Mammary epithelial cell (primary cell): ENCODE data around the gene SYT3.

ENCODE experiments used
- EZH2 ChIP-seq: IDR thresholded peaks from 2 replicates; pipeline ENCODE4 v1.6.1; 2012; ENCODE audit warnings: low read length, inconsistent platforms, borderline replicate concordance
- TF ChIP-seq, protein P1 (sequence below), 2 donors: IDR thresholded peaks in 1 of 2; conservative IDR thresholded peaks in 1 of 2; 2 replicates each; pipeline ENCODE4 v1.5.1; 2011 to 2012; ENCODE audit warnings: inconsistent platforms in 2 of 2, low read length in 2 of 2, mild to moderate bottlenecking in 2 of 2, control low read depth in 1 of 2, low read depth in 1 of 2; ENCODE audit not compliant: insufficient read depth in 1 of 2; ENCODE audit errors: extremely low read depth in 1 of 2

DNA sequence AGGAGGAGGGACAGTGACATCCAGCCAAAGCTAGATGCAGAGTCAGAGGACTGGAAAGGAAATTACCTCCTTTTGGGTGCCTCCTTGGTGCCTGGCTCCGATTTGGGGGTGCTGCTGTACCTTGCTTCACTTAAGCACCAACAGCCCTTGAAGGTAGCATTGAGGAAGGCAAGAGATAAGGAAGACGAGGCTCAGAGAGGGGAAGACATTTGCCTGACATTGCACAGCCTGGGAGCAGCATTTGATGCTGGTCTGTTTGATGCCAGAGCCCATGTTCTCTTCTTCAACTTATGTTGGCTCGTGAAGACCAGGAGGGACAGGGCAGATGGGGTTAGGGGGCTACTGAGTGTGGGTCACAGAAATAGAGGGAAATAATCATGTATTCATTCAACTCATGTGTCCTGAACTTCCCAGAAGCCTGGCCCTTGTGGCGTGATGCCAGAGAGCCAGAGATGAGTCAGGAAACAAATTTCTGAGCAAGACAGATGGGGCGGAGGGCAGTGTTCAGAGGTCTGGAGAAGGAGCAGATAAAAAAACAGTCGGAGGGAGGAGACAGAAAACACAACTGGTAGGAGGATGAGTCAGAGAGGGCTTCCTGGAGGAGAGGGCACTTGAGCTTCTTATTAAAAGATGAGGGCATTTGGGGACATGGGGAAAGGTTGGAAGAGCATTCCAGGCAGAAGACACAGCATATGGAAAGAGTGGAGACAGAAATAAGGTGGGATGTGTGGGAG is 6.6 kb upstream of the SYT3 start:
- TF ChIP-seq, protein P1, sequence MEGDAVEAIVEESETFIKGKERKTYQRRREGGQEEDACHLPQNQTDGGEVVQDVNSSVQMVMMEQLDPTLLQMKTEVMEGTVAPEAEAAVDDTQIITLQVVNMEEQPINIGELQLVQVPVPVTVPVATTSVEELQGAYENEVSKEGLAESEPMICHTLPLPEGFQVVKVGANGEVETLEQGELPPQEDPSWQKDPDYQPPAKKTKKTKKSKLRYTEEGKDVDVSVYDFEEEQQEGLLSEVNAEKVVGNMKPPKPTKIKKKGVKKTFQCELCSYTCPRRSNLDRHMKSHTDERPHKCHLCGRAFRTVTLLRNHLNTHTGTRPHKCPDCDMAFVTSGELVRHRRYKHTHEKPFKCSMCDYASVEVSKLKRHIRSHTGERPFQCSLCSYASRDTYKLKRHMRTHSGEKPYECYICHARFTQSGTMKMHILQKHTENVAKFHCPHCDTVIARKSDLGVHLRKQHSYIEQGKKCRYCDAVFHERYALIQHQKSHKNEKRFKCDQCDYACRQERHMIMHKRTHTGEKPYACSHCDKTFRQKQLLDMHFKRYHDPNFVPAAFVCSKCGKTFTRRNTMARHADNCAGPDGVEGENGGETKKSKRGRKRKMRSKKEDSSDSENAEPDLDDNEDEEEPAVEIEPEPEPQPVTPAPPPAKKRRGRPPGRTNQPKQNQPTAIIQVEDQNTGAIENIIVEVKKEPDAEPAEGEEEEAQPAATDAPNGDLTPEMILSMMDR (conservative IDR thresholded peaks at IDR 0.05 in 1 of 2, IDR thresholded peaks at IDR 0.05 in 1 of 2; ENCODE audit: extremely low read depth in 1 of 2, insufficient read depth in 1 of 2, low read depth in 1 of 2, low read length in 2 of 2): no peak
- TF ChIP-seq EZH2: no peak
